GM19324 (cell line): ENCODE measurements around the gene MALRD1.
"Not testable (repeated sequence)": the region's sequence is repeated elsewhere in the genome, so short reads cannot be mapped to it uniquely, and the experiment has no call there.

Experiments
- ATAC-seq: cut with Tn5 transposase; IDR thresholded peaks from one replicate; pipeline ENCODE4 v1.9.1; 2021; ENCODE audit warnings: mild to moderate bottlenecking, moderate library complexity; ENCODE audit not compliant: unreplicated experiment, low FRiP score

Gene MALRD1

GRCh38 chr10:19469521-19469920 is 420.9 kb downstream of the MALRD1 start:
- ATAC-seq = no peak

DNA sequence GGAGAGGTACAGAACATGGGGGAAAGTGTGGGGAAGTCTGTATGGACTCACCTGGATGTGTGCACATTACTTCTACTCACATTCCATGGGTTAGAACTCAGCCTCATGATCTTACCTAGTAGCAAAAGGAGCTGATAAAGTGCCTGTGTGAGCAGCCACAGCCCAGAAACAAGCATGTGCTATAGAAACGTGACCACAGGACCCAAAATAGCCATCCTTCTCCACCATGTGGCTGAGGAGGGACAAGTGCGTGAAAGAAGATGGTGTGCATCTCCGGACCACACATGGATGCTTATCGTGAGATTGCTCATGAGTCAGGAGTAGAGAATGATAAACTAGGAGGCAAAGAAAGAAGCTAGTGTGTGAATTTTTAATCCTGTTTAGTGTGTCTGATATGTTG is 431.3 kb downstream of the MALRD1 start:
- ATAC-seq = no peak

- ATAC-seq = no peak
These were observed 431.8 kb downstream of the MALRD1 start for GRCh38 chr10:19480353-19480752.

GRCh38 chr10:19483421-19483820 is 434.8 kb downstream of the MALRD1 start:
- no peak for ATAC-seq

DNA sequence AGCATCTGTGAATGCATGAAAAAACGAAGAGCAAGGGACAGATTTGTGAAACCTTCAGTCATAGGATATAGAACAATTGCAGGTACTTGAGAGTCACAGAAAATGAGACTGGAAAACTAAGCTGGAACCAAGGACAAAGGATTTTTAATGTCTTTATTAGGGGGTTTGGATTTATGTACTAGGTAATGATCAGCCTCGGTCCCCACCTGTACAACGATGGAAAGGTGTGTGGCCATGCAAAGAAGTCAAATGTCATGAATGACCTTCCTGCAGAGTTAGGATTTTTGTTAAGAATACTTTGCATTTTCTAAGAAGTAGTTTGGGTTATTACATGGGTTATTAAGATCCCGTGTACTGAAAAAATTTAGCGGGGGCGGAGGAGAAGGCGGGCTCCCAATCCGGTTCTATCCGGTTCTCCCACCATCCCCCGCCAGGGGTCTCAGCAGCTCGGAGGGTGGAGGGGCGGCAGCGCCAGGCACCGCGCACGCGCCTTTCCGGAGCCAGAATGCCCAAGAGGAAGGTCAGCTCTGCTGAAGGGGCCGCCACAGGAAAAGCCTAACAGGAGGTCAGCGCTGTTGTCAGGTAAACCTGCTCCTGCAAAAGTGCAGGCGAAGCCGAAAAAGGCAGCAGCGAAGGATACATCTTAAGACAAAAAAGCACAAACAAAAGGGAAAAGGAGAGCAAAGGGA is 440.1 kb downstream of the MALRD1 start:
- ATAC-seq = no peak

DNA sequence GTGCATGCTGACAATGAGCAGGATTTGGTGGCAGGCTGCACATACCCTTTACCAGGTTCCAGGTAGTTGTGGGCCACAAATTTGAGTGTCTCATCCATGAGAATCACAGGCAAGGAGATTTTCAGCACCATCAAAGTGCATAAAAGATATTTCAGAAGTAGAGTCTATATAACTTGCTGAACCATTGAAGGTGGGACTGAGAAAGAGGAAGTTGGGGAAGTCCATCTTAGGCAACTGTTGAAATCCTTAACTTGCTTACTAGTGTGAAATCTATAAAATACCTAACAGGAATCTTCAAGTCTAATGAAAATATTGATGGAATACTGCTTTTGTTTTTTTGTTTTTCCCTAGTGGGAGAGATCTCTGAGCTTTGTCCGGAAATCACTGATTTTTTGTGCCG is 442.6 kb downstream of the MALRD1 start:
- no peak for ATAC-seq

DNA sequence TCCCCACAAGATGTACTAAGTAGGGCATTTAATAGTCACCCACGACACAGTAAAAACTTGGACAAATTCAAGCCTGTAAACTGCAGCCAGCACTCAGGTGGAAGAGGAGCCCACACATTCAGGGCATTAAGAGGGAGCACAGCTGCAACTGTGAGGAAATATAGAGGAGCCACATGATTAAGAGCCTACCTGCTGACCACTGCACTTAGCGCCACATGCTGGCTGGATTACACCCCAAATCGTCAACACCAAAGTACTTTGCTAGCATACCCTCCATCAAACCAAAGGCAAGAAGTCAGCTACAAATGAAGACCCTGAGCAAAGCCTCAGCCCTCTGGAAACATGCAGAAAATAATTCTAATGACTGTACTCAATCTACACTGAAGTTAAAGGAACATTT is 445.3 kb downstream of the MALRD1 start:
- ATAC-seq = no peak

DNA sequence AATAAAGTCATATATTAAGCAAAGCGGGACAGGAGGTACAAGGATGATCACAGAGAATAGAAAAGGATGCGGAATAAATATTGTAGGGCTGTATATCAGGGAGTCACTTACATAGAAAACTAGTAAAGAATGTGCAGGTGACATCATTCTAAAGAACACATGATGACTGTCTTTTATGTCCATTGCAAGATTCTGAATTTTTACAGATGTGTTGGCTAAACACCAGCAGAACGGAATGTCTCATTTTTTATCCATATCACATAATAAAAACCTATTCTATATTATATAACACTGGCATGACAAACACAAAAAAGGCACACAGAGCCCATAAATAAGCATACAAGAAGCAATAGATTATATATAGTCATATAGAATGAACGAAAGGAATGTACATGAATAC is 448.4 kb downstream of the MALRD1 start:
- no peak for ATAC-seq

- no peak for ATAC-seq
These were observed 450.0 kb downstream of the MALRD1 start for GRCh38 chr10:19498393-19499290.

DNA sequence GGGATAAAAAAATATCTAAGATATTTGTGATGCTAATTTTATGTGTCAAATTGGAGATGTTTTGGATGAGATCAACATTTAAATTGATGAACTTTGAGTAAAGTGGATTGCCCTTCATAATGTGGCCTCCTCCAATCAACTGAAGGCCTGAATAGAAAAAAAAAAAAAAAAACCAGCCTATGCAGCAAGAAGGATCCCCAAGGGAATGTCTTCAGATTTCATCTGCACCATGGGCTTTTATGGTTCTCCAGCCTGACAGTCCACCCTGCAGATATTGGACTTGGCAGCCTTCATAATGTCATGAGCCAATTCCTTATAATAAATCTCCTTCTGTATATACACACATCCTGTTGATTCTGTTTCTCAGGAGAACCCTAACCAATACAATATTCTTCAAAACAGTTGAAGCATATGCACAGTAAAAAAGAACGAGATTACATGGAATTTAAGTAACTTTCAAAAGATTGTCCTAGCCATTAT is 450.7 kb downstream of the MALRD1 start:
- no peak for ATAC-seq

DNA sequence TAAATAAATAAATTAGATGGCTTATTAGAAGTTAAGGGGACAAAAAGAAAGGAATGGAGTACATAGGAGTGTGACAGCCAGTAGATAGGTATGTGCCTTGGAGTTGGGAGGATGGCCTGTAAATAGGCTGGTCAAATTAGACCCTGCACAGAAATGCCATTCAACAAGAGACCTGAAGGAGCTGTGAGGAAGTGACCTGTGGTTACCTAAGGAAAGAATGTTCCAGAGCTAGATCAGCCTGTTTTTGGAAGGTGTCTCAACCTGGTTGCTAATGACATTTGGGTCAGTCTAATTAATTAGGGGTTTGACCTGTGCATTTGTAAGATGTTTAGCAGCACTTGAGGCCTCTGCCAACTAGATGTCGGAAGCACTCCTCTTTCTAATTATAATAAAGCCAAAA is 452.4 kb downstream of the MALRD1 start:
- no peak for ATAC-seq

DNA sequence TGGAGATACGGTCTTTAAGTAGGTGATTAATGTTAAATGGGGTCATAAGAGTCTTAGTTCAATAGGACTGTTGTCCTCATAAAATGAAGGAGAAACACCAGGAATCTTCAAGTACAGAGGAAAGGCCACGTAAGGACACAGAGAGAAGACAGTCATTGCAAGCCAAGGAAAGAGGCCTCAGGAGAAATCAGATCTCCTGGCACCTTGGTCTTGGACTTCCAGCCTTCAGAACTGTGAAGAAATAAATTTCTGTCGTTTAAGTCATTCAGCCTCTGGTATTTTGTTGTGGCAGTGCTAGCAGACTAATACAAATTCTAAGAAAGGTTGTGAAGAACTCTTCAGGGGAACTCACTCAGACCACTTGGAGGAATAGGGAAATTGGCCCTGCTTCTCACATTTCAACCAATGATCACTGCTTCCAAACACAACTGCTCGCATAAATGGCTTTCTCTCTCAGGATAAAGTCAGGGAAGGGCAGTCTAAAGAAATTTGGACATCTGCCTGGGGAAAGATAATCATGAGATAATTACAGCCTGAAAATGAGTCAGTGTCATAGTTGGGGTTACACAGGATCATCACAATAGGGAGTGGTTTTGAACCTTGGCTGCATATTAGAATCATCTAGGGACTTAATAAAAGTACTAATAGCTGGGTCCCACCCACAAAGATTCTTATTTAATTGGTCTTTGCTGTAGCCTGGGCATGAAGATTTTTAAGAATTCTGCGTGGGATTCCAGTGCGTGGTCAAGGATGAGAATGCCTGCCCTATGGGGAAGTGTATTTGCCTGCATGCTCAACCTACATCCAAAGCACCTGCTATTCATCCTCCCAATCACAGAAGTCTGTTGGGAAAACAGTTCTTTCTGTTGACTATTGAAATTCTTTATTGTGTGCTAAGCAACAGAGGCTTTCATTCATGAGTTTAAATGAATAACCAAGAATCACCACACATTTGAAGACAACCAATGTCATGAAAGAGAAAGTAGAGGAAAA is 457.0 kb downstream of the MALRD1 start:
- ATAC-seq = no peak

DNA sequence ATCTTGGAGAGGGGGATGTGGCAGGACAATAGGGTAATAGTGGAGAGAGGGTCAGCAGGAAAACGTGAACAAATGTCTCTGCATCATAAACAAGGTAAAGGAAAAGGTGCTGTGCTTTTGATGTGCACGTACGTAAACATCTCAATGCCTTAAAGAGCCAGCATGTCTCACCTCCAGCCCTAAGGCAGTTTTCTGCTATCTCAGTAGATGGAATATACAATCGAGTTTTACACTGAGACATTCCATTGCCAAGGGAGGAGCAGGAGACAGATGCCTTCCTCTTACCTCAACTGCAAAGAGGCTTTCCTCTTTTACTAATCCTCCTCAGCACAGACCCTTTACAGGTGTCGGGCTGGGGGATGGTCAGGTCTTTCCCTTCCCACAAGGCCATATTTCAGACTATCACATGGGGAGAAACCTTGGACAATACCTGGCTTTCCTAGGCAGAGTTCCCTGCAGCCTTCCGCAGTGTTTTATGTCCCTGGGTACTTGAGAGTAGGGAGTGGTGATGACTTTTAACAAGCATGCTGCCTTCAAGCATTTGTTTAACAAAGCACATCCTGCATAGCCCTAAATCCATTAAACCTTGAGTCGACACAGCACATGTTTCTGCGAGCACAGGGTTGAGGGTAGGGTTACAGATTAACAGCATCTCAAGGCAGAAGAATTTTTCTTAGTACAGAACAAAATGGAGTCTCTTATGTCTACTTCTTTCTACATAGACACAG is 461.6 kb downstream of the MALRD1 start:
- not testable (repeated sequence) for ATAC-seq

DNA sequence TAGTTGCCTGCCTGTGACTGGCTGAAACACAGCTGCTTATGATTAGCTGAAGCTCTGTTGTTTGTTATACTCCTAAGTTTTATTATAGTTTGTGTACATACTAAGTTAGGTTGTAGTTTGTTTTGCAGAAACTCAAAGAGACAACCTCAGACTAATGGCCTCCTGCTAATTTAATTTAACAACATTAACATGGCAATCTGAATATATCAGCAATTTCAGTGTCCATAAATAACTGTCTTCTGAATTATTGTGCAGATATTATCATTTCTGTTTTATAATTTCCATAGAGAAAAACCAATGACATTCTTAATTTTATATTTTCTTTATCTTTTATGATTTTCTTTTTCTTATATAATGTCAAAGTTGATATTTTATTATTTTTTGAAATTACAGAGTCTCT is 469.5 kb downstream of the MALRD1 start:
- no peak for ATAC-seq

DNA sequence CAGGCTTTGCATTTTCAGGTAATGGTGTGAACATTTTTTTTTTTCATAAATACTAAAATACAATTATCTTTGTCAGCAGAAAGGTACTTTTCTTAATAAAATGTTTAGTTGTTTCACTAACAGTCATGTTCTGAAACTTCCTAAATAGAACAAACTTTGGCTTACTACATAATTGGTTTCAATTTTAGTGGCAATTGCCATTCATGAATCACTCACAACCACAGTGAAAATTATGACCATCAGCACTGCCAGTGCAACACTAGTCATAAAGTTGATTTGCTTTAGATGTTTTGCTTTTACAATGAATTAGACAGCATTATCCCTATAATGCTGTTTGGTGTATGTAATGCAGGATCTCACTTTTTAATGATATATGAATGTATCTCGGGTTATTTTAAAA is 470.0 kb downstream of the MALRD1 start:
- ATAC-seq = no peak

DNA sequence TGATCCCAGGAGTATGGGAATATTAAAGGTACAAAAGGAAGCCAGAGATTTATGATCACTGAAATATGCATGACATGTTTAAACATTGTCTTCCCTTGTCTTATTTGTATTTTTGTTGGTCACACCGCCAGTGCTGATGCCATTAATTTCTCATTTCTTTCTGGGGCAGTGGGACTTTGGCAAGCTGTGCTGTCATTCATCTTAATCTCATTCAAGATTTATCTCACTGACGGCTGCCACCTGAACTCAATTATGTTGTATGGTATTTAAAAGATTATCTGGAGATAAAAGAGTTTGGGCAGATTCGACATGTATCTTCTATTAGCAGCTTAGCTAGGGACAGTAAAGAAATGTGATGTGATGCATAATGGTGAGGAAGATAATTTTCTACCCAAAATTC is 482.7 kb downstream of the MALRD1 start:
- no peak for ATAC-seq

GRCh38 chr10:19532411-19532810 is 483.8 kb downstream of the MALRD1 start:
- ATAC-seq = no peak

DNA sequence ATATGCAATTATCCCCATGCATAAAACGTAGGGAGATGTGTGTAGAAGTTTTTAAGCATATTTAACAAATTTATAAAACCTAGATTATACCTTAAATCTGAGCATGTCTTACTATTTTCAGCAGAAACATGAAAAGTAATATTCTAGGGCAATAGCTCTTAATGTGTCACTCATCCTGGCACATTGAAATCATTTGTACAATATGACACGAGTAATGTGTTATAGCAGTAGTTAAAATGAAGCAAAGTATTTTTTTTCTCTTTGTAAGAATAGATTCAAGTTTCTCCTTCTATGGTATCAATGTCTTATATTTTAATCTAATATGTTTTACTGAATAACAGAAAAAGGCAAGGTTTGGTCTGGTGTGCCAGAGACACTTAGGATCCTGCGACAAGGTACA is 492.7 kb downstream of the MALRD1 start:
- ATAC-seq = no peak

DNA sequence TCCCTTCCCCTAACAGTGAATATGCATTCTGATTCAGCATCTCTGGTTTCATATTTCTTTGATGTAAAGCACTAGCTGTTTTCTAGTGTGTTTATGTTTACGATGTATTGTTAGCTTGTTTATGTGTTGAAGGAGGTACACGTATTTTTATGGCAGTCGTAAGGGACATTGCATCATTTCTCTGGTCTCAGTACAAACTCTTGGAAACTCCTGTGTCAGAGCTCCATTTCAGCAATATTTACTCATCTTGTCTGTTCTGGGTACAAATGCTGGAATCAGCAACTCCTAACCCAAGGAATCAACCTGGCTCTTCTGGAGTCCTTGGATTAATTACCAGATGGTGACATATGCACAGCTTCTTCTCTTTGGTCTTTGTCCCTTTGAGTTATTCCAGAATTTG is 497.6 kb downstream of the MALRD1 start:
- no peak for ATAC-seq

- no peak for ATAC-seq
These were observed 500.9 kb downstream of the MALRD1 start for GRCh38 chr10:19549503-19549902.
